ENCODE results near the gene GLI2. TPM values are rescaled to one million over a fixed set of nuclear protein-coding genes. Genes with fewer than 3 reads are reported as not detected.

Gene GLI2
- total RNA-seq, 1 experiment from 2014 or later = 4.0 TPM

DNA sequence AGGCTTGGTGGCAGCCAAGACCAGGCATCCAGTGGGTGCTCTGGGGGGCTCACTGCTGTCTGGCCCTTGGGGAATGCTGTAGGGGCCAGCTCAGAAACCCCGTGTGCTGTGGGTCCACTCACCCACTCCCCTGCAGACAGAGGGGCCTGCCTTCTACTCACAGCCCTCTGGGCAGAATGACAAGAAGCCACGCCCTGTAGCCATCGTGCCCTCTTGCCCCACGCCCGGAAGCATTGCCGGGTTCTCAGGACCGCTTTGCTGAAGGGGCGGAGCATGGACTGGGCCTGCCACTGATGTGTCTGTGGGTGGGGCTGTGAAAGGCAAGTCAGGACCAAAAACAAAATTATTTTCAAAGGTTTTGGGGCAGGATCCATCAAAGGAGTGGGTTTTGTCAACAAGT is 27.8 kb downstream of the GLI2 start:
- Histone ChIP-seq H3K9ac (ENCODE audit: low read length) (no peak overlapping the region), H3K36me3 (ENCODE audit: low read depth, low read length) (no peaks in the 10 kb centered on the region), H3K4me2 (ENCODE audit: low read length) (no peak overlapping the region), H3F3A (ENCODE audit: low read length, unreplicated experiment) (no peaks in the 10 kb centered on the region), H3K27me3 (ENCODE audit: low read length) (no peaks in the 10 kb centered on the region), H2AFZ (ENCODE audit: low read length) (no peak overlapping the region), H3K4me3 (ENCODE audit: low read length) (no peak overlapping the region), H3K9me2 (replicated peaks; ENCODE audit: low read length) (no peaks in the 10 kb centered on the region), H3K27ac (ENCODE audit: low read length) (no peak overlapping the region), H3K9me3 (ENCODE audit: low read length) (no peaks in the 10 kb centered on the region), H3K4me1 (ENCODE audit: insufficient read depth, low read length) (no peaks in the 10 kb centered on the region), H4K20me1 (ENCODE audit: low read length) (no peaks in the 10 kb centered on the region), H3K79me2 (ENCODE audit: low read length) (no peaks in the 10 kb centered on the region)
- POLR2A ChIA-PET (ENCODE audit: unreplicated experiment) = no interaction called here
- DNase-seq (no peak), ATAC-seq (no peak)
- BruUV-seq (replicated peaks) = no TSS peak
- CTCF ChIA-PET = no interaction called here
- intact Hi-C loops (cut with micrococcal nuclease) = no loop called here
- TF ChIP-seq CTCF (conservative IDR thresholded peaks at IDR 0.05; ENCODE audit: low read depth, low read length) = no peak
- no peak for TF ChIP-seq EZH2 (IDR thresholded peaks at IDR 0.05; ENCODE audit: low read length, unreplicated experiment)
- no peak for TF ChIP-seq EZH2phosphoT487 (IDR thresholded peaks at IDR 0.05; ENCODE audit: borderline replicate concordance, low read length)

DNA sequence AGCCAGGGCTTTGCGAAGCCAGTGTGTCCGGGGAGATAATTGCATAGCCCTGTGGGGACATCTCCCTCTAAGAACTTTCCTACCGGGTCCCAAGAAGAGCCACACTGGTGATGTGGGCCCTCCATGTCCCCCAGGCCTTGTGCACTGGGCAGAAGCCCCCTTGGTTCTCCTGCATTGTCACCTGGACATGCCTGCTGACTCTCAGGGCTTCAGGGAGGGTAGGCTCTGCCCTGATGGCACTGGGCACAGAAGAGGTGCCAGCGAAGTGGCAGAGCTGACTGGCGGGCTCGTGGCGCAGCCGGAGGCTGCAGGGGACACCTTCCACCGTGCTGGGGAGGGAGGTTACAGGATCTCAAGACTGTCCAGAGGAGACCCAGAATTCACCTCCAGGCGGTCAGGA is 28.3 kb downstream of the GLI2 start:
- TF ChIP-seq EZH2phosphoT487 (IDR thresholded peaks at IDR 0.05; ENCODE audit: borderline replicate concordance, low read length) (no peak), CTCF (conservative IDR thresholded peaks at IDR 0.05; ENCODE audit: low read depth, low read length) (no peak), EZH2 (IDR thresholded peaks at IDR 0.05; ENCODE audit: low read length, unreplicated experiment) (no peak)
- no peak overlapping the region for H3K27ac ChIP-seq (ENCODE audit: low read length)
- no peaks in the 10 kb centered on the region for H3K4me1 ChIP-seq (ENCODE audit: insufficient read depth, low read length)
- no peaks in the 10 kb centered on the region for H4K20me1 ChIP-seq (ENCODE audit: low read length)
- no peak overlapping the region for H3K9ac ChIP-seq (ENCODE audit: low read length)
- no peaks in the 10 kb centered on the region for H3K27me3 ChIP-seq (ENCODE audit: low read length)
- no peaks in the 10 kb centered on the region for H3K9me3 ChIP-seq (ENCODE audit: low read length)
- ChIA-PET POLR2A (ENCODE audit: unreplicated experiment) (no interaction called here), CTCF (no interaction called here)
- H3K36me3 ChIP-seq (ENCODE audit: low read depth, low read length) = no peaks in the 10 kb centered on the region
- H3K4me2 ChIP-seq (ENCODE audit: low read length) = no peak overlapping the region
- H3K79me2 ChIP-seq (ENCODE audit: low read length) = no peaks in the 10 kb centered on the region
- DNase-seq = no peak
- H3K9me2 ChIP-seq (replicated peaks; ENCODE audit: low read length) = no peaks in the 10 kb centered on the region
- H3F3A ChIP-seq (ENCODE audit: low read length, unreplicated experiment) = no peaks in the 10 kb centered on the region
- no peak overlapping the region for H2AFZ ChIP-seq (ENCODE audit: low read length)
- no TSS peak for BruUV-seq (replicated peaks)
- ATAC-seq = no peak
- H3K4me3 ChIP-seq (ENCODE audit: low read length) = no peak overlapping the region
- intact Hi-C loops (cut with micrococcal nuclease) = no loop called here

DNA sequence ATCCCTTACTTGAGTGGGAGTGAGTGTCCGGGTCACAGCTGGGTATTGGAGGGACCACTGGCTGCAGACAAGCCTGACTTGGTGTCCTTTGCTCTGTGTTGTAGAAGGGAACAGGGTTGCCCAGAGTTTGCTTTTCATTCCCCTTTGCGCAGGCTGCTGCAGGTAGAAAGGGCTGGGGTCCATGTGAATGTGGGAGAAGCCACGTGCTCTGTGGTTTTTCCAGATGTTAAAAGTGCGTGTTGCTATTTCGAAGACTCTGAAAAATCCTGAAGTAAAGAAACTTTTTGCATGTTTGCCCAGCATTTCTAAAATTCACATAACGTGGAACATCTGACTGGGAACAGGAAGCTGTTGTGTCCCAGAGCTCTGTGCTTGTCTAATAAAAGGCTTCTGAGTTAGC is 28.8 kb downstream of the GLI2 start:
- Histone ChIP-seq H3K9me2 (replicated peaks; ENCODE audit: low read length) (no peaks in the 10 kb centered on the region), H3K27ac (ENCODE audit: low read length) (no peak overlapping the region), H3F3A (ENCODE audit: low read length, unreplicated experiment) (no peaks in the 10 kb centered on the region), H3K4me2 (ENCODE audit: low read length) (no peak overlapping the region), H3K27me3 (ENCODE audit: low read length) (no peaks in the 10 kb centered on the region), H3K9me3 (ENCODE audit: low read length) (no peaks in the 10 kb centered on the region), H3K36me3 (ENCODE audit: low read depth, low read length) (no peaks in the 10 kb centered on the region), H3K4me1 (ENCODE audit: insufficient read depth, low read length) (no peaks in the 10 kb centered on the region), H2AFZ (ENCODE audit: low read length) (no peak overlapping the region), H4K20me1 (ENCODE audit: low read length) (no peaks in the 10 kb centered on the region), H3K4me3 (ENCODE audit: low read length) (no peak overlapping the region), H3K9ac (ENCODE audit: low read length) (no peak overlapping the region), H3K79me2 (ENCODE audit: low read length) (no peaks in the 10 kb centered on the region)
- intact Hi-C loops (cut with micrococcal nuclease) = no loop called here
- no TSS peak for BruUV-seq (replicated peaks)
- ChIA-PET POLR2A (ENCODE audit: unreplicated experiment) (no interaction called here), CTCF (no interaction called here)
- DNase-seq (no peak), ATAC-seq (no peak)
- TF ChIP-seq EZH2 (IDR thresholded peaks at IDR 0.05; ENCODE audit: low read length, unreplicated experiment) (no peak), CTCF (conservative IDR thresholded peaks at IDR 0.05; ENCODE audit: low read depth, low read length) (no peak)

Measured in PC-3 (cell line).